Testis (tissue), 2 donors: ENCODE data around the gene SHB.

Source experiments
- POLR2A ChIP-seq: fragments of 450-650 bp; IDR thresholded peaks from one replicate; pipeline ENCODE4 v1.6.1; 2017; ENCODE audit warnings: antibody characterized with exemption, mild to moderate bottlenecking, moderate library complexity
- TF ChIP-seq, protein P1 (sequence below), 3 experiments: fragments of 450-650 bp in 2 of 3; fragments of 200-600 bp in 1 of 3; sonication (generic) in 1 of 3; IDR thresholded peaks; one replicate each; pipeline ENCODE4 v1.5.1; 2016 to 2019; ENCODE audit warnings: antibody characterized with exemption in 3 of 3, mild to moderate bottlenecking in 2 of 3, moderate library complexity in 1 of 3

- TF ChIP-seq, protein P1, sequence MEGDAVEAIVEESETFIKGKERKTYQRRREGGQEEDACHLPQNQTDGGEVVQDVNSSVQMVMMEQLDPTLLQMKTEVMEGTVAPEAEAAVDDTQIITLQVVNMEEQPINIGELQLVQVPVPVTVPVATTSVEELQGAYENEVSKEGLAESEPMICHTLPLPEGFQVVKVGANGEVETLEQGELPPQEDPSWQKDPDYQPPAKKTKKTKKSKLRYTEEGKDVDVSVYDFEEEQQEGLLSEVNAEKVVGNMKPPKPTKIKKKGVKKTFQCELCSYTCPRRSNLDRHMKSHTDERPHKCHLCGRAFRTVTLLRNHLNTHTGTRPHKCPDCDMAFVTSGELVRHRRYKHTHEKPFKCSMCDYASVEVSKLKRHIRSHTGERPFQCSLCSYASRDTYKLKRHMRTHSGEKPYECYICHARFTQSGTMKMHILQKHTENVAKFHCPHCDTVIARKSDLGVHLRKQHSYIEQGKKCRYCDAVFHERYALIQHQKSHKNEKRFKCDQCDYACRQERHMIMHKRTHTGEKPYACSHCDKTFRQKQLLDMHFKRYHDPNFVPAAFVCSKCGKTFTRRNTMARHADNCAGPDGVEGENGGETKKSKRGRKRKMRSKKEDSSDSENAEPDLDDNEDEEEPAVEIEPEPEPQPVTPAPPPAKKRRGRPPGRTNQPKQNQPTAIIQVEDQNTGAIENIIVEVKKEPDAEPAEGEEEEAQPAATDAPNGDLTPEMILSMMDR (IDR thresholded peaks at IDR 0.05): no peak
- no peak for TF ChIP-seq POLR2A
These were observed 117.2 kb downstream of the SHB start for GRCh38 chr9:37951671-37952449.
